GM10248 (cell line): Measurements from ENCODE around the gene ZCCHC24.

ENCODE experiments used
- CTCF ChIA-PET: fragments of 300-600 bp; sonication (Branson Sonifier 250); formaldehyde crosslinking; extraction: SDS; loops from one replicate; lab custom pipeline; 2021; ENCODE audit warnings: antibody characterized with exemption; lab: Yijun Ruan, JAX
- POLR2A ChIA-PET: fragments of 350-650 bp; sonication (Branson Sonifier 250); formaldehyde crosslinking; extraction: SDS; loops from one replicate; lab custom pipeline; 2020; ENCODE audit warnings: antibody characterized with exemption; lab: Yijun Ruan, JAX
- DNase-seq: peaks from one replicate; pipeline ENCODE4 v3.0.0; 2012; ENCODE audit errors: extremely low spot score
- CTCF ChIP-seq: IDR thresholded peaks from 2 replicates; pipeline ENCODE4 v1.5.1; 2012; ENCODE audit warnings: mild to moderate bottlenecking, low read depth; ENCODE audit errors: extremely low read depth, missing control alignments, control extremely low read depth

ZCCHC24 gene

GRCh38 chr10:79391231-79392019, 54.0 kb downstream of the ZCCHC24 start:
- no peak for DNase-seq
- ChIA-PET POLR2A (no interaction called here), CTCF (interaction anchor here (1.0 to 5.6 kb wide), 8 partner anchors 9 to 1114 kb away, joined by 3 to 29 read pairs (median 5); no protein-coding TSS in a partner anchor)
- no peak for TF ChIP-seq CTCF

GRCh38 chr10:79390551-79391229, 54.7 kb downstream of the ZCCHC24 start:
- ChIA-PET CTCF (interaction anchor here (1.0 to 5.6 kb wide), 7 partner anchors 10 to 1115 kb away, joined by 3 to 29 read pairs (median 5); no protein-coding TSS in a partner anchor), POLR2A (no interaction called here)
- DNase-seq = no peak
- peak; percentile 26 for TF ChIP-seq CTCF

GRCh38 chr10:79390057-79390456, 55.4 kb downstream of the ZCCHC24 start:
- TF ChIP-seq CTCF = no peak
- POLR2A ChIA-PET = interaction anchor here (1.1 kb wide), 1 partner anchor 15 kb away, joined by 3 read pairs; no protein-coding TSS in a partner anchor
- CTCF ChIA-PET = interaction anchor here (1.3 to 5.6 kb wide), 5 partner anchors 11 to 78 kb away, joined by 5 to 29 read pairs (median 10); partner anchors contain the start of gene PPIF

GRCh38 chr10:79387974-79388850, 57.2 kb downstream of the ZCCHC24 start:
- TF ChIP-seq CTCF = no peak
- no peak for DNase-seq
- POLR2A ChIA-PET = no interaction called here
- CTCF ChIA-PET = interaction anchor here (0.9 to 5.6 kb wide), 8 partner anchors 9 to 41 kb away, joined by 3 to 29 read pairs (median 6); partner anchors contain the start of gene PPIF

More at GRCh38 chr10:79390057-79390456, 55.4 kb downstream of the ZCCHC24 start:
- no peak for DNase-seq

GRCh38 chr10:79387466-79387973, 57.9 kb downstream of the ZCCHC24 start:
- DNase-seq = peak; percentile 12
- POLR2A ChIA-PET = no interaction called here
- CTCF ChIA-PET = interaction anchor here (0.9 to 4.4 kb wide), 5 partner anchors 8 to 17 kb away, joined by 3 to 25 read pairs (median 6); no protein-coding TSS in a partner anchor
- no peak for TF ChIP-seq CTCF
